T-helper 1 cell treated with Interleukin-12 subunit alpha and Interleukin-12 subunit beta and Interleukin-4 antibody, amounts not matched to agents 30 ng/mL and 1 ng/mL, for 36 hours (primary cell): Measurements from ENCODE around the gene PEPD. TPM values are rescaled to one million over a fixed set of nuclear protein-coding genes. Genes with fewer than 3 reads are reported as not detected.

ENCODE experiments used
- intact Hi-C: fragments of 100-400 bp; cut with micrococcal nuclease; formaldehyde crosslinking; loops from one replicate; pipeline ENCODE4 v1.15.1; 2024
- total RNA-seq: library from RNA; stranded (reverse); gene quantifications from 2 replicates; pipeline ENCODE4 v1.2.3, GENCODE V29; 2022

Gene PEPD
- total RNA-seq, 1 donor from 2014 or later: 18.4 TPM

DNA sequence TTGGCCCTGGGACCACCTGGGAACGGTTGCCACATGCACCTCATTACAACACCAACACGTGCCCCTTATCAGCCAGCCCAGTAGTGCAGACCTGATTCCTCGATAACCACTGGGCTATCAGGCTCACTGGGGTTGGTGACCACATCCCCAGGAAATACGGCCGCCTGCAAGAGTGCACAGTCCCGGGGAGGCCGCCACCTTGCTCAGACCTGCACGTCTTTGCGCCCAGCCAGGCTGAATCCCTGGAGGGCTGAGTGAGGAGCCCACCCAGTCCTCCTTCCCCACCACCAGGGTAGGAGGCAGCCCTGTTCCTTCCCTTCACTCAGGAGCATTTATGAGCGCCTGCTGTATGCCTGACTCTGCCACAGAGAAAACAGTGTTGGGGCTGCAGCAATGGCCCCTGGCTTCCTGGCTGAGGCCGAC lies 80.3 kb downstream of the PEPD start:
- intact Hi-C loops: no loop called here

DNA sequence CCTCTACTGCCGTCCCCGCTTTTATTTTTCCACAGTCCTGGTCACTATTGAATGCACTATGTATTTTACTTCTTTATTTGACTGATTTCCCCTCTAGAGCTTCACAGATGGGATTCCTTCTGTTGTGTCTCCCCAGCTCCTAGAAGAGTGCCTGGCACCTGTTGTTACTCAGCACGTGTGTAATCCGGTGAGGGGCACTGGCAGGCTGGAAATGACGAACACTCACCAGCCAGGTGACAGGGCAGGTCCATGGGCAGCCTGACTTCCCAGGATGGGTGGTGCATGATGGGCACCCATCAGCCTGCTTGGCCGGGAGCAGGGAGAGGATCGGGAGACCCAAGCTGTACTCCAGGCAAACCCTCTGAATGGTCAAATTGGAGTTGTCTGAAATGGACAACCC lies 80.9 kb downstream of the PEPD start:
- intact Hi-C loops: no loop called here

DNA sequence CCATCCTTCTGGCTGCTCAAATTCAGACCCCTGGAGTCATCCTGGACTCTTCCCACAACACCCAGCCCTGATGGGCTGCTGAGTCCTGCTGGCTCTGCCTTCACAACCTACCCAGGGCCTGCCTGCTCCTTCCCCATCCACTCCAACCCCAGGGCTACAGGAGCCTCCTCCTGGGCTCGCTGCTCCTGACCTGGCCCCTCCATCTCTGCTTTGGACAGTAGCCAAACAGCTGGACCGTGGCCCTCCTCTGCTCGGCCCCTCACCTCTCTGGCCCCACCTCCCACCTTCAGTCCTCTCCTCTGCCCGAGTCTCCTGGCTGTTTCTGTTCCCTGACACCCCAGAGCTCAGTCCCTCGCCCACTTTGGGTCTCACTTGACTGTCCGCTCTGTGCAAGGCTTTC lies 81.3 kb downstream of the PEPD start:
- intact Hi-C loops: no loop called here

DNA sequence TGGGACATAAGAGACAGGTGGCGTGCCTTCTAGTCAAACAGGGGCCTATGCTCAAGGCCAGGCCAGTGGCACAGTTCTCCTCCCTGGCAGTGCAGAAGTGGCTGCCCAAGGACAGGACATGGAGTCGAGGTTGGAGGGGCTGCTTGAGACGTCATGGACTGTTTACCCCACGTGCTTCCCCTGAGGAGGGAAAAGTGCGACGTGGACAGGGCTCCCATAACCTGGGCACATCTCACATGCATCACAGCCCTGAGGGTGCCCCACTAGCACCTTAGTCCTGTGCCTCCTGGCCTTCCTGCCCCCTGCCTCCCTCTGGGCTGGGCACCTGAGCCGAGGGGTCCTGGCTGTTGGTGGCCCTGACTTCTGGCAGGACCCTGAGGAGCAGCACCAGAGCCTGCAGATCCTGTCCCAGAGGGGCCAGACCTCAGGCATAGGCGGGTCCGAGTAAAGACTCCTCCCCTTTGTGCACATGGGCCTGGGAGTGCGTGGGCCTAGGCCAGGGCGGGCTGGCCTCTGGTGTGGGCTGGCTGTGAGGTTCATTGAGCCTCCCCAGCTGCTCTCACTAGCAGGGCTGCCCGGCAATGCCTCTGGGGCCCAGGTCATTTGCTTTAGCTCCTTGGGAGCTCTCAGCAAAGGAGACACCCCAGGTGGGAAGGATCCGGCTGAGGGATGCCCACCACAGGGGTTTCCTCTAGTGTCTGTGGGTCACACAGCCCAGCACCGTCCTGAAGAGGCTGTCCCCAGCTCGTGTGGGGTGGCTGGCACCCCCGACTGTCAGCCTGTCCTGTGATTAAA lies 82.4 kb downstream of the PEPD start:
- intact Hi-C loops: no loop called here

DNA sequence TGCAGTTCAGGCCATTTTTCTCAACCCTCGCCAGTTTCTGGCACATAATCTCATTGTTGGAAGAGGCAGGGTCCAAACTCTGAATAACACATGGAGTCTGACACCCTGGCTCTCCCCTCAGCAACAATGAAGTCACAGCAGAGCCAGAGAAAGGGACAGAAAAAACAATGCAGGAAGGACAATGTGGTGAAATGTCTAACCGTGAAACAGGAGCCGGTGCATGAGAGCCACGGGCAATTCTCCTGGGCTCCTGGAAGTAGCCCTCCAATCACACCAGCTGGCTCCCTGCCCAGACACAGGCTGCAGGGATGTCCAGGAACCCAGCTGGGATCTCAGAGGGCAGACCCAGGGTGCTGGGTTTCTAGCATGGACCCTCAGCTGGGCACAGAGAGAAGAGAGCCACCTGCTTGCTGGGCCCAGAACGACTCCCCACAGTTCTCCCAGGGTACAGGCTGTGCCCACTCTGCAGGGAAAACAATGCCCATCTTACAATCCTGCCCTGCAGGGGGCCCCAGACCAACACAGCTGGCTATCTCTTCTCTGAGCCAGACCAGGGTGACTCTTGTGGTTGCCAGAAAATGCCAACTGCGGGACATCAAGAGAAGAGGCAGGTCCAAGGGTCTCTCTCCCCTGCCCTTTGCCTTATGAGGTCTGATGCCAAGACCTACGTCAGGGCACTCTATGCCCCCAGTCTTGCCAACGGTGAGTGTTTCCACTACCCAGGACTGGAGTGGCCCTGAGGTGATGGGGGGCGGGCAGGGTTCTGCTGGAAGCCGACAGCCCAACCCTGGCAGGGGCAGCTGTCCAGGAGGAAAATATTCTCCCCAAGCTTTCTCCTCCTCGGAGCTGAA lies 83.5 kb downstream of the PEPD start:
- intact Hi-C loops: no loop called here

DNA sequence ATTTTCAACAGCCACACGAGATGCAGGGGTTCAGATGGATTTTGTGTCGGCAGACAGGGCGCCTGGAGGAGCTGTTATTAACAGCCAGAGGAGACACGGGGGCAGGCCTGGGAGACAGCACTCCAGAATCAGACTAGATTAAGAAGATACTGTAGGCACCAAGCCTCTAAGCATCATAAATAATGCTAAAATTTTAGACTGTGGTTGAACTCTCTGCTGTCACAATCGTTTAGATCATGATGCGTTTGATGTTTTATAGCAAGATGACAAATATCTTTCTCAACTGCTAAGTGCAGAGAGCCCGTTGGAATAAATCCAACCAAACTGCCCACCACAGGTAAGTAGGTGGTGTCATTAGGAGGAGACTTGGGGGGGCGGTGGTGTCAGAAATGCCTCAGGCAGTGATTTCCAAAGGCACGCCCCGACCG lies 84.2 kb downstream of the PEPD start:
- intact Hi-C loops: no loop called here

DNA sequence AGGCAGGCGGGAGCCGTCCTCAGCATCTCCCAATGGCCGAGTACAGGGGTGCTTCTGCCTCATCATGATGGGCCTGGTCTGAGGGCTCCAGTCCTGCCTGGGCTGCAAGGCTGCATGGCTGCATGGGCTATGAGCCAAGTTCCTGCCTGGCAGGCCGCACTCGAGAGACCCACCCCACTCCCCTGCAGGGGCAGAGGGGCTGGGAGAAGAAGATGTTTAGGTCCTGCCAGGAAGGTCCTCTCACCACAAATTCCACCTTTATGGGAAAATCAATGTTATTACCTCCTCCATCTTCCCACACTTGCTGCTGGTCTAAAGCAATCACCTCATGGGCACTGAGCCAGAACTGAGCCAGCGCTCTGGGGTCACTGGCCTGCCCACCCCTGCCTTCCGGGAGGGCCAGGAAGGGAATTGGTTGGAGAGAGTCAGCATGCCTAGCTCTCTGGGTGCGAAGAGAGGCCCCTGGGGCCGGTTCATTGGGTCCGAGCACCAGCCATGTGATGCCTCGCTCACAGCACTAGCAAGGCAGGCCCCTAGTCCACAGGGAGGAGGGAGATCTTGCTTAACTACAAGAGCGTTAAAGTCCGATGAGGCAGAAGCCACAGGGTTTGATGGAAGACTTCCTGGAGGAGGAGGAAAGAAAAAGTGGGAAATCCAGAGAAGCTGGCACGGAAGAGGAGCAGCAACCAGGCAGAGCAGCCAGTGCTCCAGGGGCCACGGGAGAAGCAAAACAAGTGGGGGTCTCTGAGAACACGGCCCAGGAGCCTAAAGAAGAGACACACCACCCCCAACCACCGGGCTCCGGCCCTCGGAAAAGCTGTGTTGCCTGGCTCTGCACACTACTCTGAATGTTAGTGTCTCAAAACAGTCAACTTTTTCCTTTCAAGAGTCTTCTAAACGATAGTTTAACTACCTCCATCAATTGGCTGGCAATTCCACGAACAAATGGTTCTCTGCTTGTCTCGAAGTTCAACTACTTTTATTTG lies 84.9 kb downstream of the PEPD start:
- intact Hi-C loops: no loop called here

DNA sequence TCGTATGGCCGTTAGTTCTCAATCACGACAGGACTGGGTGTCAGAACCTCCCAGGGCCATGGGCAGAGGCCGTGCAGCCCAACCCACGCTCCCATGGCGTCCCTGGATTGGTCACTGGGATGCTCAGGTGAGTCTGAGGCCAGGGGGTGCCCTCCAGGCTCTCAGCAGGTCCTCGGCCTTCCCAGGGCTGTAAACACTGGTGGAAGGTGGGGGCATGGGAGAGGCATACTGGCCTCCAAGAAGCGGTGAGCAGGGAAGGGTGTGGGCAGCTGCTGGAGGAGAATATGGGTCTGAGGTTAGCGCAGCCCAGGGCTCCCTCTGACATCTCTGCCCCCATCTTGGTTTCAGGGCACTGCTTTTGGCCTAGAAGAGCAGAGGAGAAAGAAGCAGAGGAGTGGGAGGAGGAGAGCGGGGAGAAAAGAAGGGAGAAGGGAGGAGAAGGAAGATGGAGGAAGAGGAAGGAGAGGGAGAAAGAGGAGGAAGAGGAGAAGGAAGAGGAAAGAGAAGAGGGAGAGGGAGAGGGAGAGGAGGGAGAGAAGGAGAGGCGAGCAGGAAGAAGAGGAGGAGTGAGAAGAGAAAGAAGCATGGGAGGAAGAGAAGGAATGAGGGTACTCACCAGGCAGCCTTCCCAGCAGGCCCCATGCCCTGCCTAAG lies 85.8 kb downstream of the PEPD start:
- intact Hi-C loops: no loop called here

DNA sequence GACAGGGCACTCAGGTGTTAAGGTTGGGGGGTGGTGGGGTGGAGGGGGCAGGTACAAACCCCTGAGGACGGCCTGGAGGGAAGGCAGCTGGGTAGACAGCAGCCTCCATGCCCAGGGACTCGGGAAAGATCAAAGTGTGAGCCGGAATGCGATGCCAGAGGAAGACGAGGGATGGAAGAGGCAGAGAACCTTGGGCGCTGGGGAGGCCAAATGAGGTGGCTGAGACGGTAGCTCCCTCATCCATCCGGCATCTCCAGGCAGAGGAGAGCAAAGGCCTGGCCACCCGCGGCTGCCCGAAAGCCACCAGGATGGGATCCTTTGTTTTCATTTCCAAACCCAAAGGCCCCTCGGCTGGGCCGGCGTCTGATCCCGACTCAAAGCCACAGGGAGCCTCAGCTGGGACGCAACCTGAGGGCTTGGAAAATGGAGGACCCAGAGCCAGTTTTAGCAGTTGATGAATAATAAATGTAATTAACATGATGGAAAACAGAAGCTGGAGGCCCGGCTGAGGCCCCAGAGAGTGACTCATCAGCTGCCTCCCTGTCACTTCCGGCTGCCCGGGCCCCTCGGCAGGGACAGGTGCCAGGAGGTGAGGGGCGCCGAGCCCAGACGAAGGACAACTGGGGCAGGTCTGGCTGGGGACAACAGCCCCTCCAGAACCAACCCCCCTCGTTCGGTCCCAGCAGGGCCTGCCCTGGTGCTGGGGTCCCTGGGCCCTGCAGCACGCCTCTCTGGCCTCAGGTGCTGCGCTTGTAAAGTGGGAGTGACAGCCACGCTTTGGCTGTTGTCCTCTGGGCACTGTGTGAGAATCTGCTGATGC lies 86.5 kb downstream of the PEPD start:
- intact Hi-C loops: no loop called here

DNA sequence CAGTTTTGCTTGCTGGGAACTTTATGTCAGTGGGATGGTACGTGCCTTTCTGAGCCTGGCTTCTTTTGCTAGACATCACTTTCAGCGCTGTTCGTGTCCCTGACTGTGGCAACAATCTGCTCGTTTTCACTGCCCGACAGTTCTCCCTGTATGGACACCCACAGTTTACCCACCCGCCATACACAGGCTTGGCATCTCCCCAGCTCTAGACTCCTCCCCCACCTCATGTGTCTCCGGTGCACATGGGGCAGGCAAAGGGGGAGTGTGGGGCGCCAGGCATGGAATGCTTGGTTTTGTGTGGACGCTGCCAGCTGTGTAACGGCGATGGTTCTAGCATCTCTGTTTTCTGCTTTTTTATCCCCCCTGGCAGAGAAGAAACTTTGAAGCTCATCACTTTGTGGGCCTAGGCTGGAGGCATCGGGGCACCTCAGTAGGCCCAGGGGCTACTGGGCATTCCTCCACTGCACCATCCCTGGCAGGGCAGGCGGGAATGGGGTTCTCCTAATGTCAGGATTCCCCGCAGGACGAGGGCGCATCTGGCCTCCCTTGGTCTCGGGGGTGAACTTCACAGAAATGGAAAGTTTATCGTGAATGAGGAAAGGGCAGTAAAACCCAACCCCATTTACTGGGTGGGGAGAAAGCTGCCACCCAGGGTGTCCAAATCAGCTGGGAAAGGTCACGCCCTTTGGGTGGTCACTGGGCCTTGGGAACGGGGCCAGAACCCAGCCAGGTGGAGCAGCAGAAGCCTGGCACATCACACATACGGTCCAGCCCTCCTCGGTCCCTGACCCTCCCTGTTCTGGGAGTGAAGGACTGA lies 87.3 kb downstream of the PEPD start:
- intact Hi-C loops: no loop called here

DNA sequence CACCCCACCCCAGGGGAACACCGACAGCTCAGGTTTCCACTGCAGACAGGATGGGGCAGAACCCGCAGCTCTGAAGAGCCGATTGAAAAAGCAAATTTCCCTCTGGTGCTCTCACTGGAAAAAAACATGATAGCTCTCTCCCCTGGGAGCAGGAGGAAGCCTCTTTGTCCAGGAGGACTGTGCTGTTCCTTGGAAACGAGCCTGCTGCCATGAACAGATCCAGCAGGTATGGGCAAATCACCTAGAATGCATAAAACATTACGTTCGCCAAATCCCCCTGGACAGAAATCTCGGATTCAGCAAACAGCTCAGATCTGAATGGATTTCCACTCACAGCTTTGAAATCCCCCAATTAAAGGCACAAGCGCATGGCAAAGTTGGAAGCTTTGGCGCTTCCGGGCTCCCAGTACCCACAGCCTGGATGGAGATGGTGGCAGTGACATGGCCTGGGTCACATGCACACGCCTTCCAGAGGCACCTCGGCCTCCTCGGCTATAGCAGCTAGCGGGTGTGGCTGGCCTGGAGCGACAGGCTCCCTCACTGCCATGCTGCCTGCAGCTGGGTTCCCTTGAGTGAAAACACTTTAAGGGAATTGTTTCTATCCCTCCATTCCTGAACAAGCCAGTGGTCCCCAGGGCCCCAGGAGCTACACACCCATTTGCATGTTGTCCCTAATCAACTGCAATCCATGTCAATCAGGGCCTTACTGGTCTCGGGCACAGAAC lies 89.0 kb downstream of the PEPD start:
- intact Hi-C loops: no loop called here

DNA sequence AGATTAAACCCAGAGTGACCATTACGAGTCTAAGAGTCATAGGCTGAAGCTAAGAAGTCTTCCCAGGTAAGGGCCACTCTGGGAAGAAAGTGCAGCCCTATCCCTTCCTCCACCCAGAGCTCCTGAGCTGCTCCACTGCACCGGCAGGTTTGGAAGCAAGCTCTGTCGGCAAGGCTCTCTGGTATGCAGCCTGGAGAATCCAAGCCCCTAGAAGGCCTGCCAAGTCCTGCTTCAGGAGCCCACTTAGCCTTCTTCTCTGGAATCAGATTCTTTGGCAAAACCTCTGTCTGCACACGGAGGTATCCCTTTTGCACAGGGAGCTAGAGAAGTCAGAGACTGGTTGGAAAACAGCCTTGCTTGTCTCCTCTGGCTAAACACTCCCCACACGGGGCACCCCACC lies 89.6 kb downstream of the PEPD start:
- intact Hi-C loops: no loop called here

DNA sequence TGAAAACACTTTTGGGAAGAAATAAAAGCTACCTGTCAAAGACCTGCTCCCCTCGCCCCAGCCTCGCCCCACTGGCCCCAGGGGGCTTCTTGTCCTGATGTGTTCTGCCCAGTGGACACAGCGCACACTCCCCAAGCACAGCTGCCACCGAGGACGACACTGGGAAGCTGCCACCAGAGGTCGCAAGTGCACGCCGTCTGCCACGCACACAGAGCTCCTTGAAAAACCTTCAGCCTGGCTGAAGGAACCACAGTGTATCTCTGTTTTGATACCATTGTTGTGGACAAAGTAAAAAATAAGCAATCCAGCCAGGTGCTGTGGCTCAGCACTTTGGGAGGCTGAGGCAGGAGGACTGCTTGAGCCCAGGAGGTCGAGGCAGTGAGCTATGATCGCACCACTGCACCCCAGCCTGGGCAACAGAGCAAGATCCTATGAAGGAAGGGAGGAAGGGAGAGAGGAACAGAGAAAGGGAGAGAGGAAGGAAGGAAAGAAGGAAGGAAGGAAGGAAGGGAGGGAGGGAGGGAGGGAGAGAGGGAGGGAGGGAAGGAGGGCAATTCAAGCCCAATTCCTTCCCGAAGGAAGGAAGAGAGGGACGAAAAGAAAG lies 90.8 kb downstream of the PEPD start:
- intact Hi-C loops: loop anchor here (1.0 kb wide), 1 partner anchor 666 kb away; no protein-coding TSS in a partner anchor

DNA sequence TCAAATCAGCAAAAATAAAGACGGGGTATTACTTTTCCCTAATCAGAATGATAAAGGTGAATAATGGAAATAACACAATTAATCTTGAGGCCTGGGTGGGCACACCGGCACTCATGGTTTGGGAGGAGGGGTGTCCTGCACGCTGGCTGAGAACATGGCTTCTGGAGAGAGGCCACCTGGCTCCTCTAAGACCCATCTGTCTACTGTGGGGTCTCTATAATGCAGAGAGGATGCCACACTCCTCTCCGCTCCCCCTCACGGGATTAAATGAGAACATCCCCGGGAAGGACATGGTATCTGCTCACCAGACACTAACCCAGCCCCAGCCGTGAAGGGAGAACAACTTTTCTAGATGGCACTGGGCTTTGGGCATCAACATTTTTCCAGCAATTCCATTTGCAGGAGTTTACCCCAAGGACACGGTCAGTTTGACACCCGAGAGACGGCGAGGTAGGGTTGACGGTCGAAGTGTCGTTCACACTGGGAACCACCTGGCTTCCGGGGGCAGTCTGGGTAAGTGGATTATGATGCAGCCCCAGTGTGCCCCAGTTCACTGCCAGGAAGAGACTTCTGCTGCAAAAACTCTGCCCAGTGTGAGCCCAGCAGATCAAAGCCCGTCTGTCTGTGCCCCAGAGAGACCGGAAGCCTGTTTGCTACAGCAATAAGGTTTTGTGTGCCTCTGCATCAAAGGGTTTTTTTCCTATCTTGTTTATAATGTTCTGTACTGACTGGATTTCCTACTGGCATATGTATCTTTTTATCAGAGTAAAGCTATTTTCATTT lies 91.5 kb downstream of the PEPD start:
- intact Hi-C loops: loop anchor here (1.0 kb wide), 1 partner anchor 666 kb away; no protein-coding TSS in a partner anchor

DNA sequence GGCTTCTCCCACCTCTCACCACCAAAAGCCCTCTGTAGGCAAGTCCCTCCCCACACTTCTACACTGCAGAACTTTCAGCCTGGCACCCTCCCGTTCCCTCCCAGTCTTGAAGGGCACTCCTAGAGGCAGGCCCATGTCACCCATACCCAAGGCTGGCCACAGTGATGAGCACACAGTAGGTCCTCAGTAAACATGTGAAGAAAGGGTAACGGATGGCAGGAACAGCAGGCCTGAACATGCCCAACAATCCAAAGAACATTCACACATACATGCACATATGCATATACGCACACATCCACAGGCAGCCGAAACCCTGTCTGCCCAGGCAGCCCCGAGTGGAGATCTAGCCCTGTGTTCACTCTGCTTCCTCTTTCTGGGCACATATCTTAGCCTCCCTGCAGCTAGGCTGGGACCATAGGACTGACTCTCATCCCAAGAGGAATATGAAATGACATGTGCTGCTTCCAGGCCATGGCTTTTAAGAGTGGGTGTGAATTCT lies 92.9 kb downstream of the PEPD start:
- intact Hi-C loops: no loop called here

DNA sequence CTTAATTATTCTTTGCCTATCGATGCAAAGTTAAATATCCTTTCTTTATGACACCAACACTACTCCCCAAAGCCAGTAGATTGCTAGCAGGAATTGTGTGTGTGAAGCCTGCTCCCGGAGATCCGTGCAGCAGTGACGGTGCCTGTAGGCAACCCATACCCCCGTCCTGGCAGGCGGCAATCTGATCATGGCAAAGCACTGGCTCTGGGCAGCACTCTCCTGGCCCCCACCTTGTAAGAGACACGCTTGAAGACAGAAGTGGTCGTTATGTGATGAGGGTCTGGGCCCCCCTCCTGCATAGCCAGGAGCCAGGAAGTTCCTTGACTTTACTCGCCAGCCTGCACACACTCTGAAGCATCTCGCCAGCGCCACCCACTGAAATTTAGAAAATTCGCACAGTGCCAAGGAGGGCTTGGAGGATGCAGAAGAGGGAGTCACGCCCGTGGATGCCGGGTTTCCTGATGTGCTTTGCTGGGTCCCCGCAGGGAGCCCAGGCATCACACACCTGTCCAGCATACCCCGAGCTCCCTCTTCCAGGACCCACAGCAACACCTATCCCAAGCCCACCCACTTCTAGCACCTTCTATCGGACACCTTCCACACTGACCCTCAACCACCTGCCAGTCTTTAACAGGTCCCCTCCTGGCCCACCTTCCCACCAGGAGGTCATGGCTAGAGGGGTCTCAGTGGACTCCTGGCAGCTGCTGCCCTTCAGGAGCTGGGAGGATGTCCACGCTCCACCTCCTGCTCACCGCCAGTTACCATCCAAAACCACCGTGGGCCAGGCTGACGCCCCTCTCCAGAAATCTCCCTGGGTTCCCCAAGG lies 93.6 kb downstream of the PEPD start:
- intact Hi-C loops: no loop called here
